NCI-H2107 (cell line): ENCODE data around the gene HNRNPUL2.

Source experiments
- DNase-seq: peaks from one replicate; lab custom pipeline; 2025; lab: John Stamatoyannopoulos, UW

Gene HNRNPUL2

GRCh38 chr11:62667460-62667859 lies 59.8 kb downstream of the HNRNPUL2 start:
- DNase-seq: no peak

GRCh38 chr11:62666259-62666926 lies 60.9 kb downstream of the HNRNPUL2 start:
- DNase-seq: no peak

GRCh38 chr11:62665599-62666258 lies 61.5 kb downstream of the HNRNPUL2 start:
- DNase-seq: no peak

- peak; percentile 88 for DNase-seq
These were observed 62.1 kb downstream of the HNRNPUL2 start, which contains the start of the genes C11orf98 and CSKMT for GRCh38 chr11:62665075-62665598. Gene C11orf98 (minus strand): TSS chr11:62665210. CDS start chr11:62665169, 41 bp downstream. Gene CSKMT (plus strand): TSS chr11:62665312. CDS start chr11:62665880, 568 bp downstream.

- no peak for DNase-seq
These were observed 62.7 kb downstream of the HNRNPUL2 start for GRCh38 chr11:62664405-62665074.
